GM12878 (cell line): ENCODE results near the gene MELTF. TPM values are rescaled to one million over a fixed set of nuclear protein-coding genes. Genes with fewer than 3 reads are reported as not detected.

Source experiments
- ATAC-seq: fragments of 200-7000 bp; cut with Tn5 transposase; 3 replicates; pipeline ENCODE4 v1.9.1; 2020; ENCODE audit warnings: mild to moderate bottlenecking, moderate library complexity
- BruUV-seq: library from RNA; stranded (reverse); fragments of 400-500 nt; replicated peaks from 2 replicates; lab custom pipeline; 2021; lab: Mats Ljungman, UMichigan
- CTCF ChIA-PET: fragments of 300-600 bp; sonication (Branson Sonifier 250); formaldehyde crosslinking; extraction: SDS; loops from one replicate; lab custom pipeline; 2021; ENCODE audit warnings: inconsistent platforms; lab: Yijun Ruan, JAX
- POLR2A ChIA-PET: fragments of 350-600 bp; formaldehyde crosslinking; extraction: SDS; loops from one replicate; lab custom pipeline; 2021; ENCODE audit warnings: inconsistent platforms; lab: Charles Lee
- RAD21 ChIA-PET: fragments of 300-600 bp; sonication (Branson Sonifier 250); formaldehyde crosslinking; loops from one replicate; lab custom pipeline; 2023; ENCODE audit warnings: antibody characterized with exemption; ENCODE audit not compliant: unreplicated experiment; lab: Charles Lee
- SMC1A ChIA-PET: fragments of 300-600 bp; sonication (Branson Sonifier 250); formaldehyde crosslinking; loops from one replicate; lab custom pipeline; 2023; ENCODE audit not compliant: unreplicated experiment, uncharacterized antibody; lab: Charles Lee
- DNase-seq: peaks from one replicate; pipeline ENCODE4 v3.0.0-alpha.2; 2011; ENCODE audit warnings: low read depth, low spot score
- FAIRE-seq: peaks from 3 replicates; lab custom pipeline; 2011; peaks lifted over from hg19 to GRCh38; lab: Jason Lieb, UNC
- H2AFZ ChIP-seq: 2 replicates; pipeline ENCODE4 v1.6.0; 2011; ENCODE audit warnings: low read depth, low read length, control low read depth; ENCODE audit not compliant: control insufficient read depth
- H3K27ac ChIP-seq: 2 replicates; pipeline ENCODE4 v1.5.1; 2011; ENCODE audit warnings: control low read depth; ENCODE audit not compliant: control insufficient read depth, insufficient read depth
- H3K27me3 ChIP-seq, 2 experiments: replicated peaks in 1 of 2; 2 replicates each; pipeline versions ENCODE4 v1.6.0 to v1.6.1; 2011; ENCODE audit warnings: low read length in 1 of 2; ENCODE audit not compliant: control insufficient read depth in 2 of 2, insufficient read depth in 2 of 2
- H3K36me3 ChIP-seq, 2 experiments: 2 replicates each; pipeline ENCODE4 v1.5.1; 2011; ENCODE audit warnings: low read length in 1 of 2; ENCODE audit not compliant: control insufficient read depth in 2 of 2, insufficient read depth in 2 of 2
- H3K4me1 ChIP-seq: 2 replicates; pipeline ENCODE4 v1.6.1; 2011; ENCODE audit warnings: mild to moderate bottlenecking, low read length, moderate library complexity, mixed read lengths; ENCODE audit not compliant: control insufficient read depth, insufficient read depth
- H3K4me2 ChIP-seq: 2 replicates; pipeline ENCODE4 v1.6.0; 2011; ENCODE audit warnings: control low read depth; ENCODE audit not compliant: control insufficient read depth, insufficient read depth
- H3K4me3 ChIP-seq: fragments of 200-600 bp; sonication (generic); 2 replicates; pipeline ENCODE4 v1.5.1; 2016
- H3K79me2 ChIP-seq: 2 replicates; pipeline ENCODE4 v1.6.0; 2011; ENCODE audit warnings: low read length; ENCODE audit not compliant: control insufficient read depth, insufficient read depth
- H3K9ac ChIP-seq: 2 replicates; pipeline ENCODE4 v1.8.0; 2011; ENCODE audit warnings: low read length, control low read depth, mixed read lengths; ENCODE audit not compliant: control insufficient read depth, insufficient read depth
- H3K9me3 ChIP-seq: replicated peaks from 3 replicates; pipeline ENCODE4 v1.5.1; 2011; ENCODE audit warnings: mild to moderate bottlenecking, low read length; ENCODE audit not compliant: control insufficient read depth, insufficient read depth
- H4K20me1 ChIP-seq: 2 replicates; pipeline ENCODE4 v1.6.0; 2011; ENCODE audit not compliant: control insufficient read depth, insufficient read depth
- CBX3 ChIP-seq: fragments of 200-600 bp; sonication (generic); IDR thresholded peaks from 2 replicates; pipeline ENCODE4 v1.6.1; 2016; ENCODE audit warnings: low read depth, borderline replicate concordance
- CBX5 ChIP-seq: sonication (generic); IDR thresholded peaks from 2 replicates; pipeline ENCODE4 v1.6.1; 2016; ENCODE audit warnings: low read depth, moderate library complexity, mild to moderate bottlenecking, inconsistent platforms
- CHD2 ChIP-seq: IDR thresholded peaks from 2 replicates; pipeline ENCODE4 v1.6.1; 2011; ENCODE audit warnings: low read depth, low read length, improper control_type of control experiment, borderline replicate concordance
- CTCF ChIP-seq, 3 experiments: IDR thresholded peaks in 2 of 3; conservative IDR thresholded peaks in 1 of 3; 2 replicates each; pipeline ENCODE4 v1.5.1; 2011; ENCODE audit warnings: low read depth in 3 of 3, low read length in 3 of 3, mild to moderate bottlenecking in 3 of 3, control low read depth in 2 of 3, moderate library complexity in 2 of 3, inconsistent platforms in 1 of 3, mixed read lengths in 1 of 3; ENCODE audit not compliant: control insufficient read depth in 2 of 3, insufficient read depth in 1 of 3; ENCODE audit errors: extremely low read depth in 1 of 3
- EED ChIP-seq: sonication (generic); IDR thresholded peaks from 2 replicates; pipeline ENCODE4 v1.6.1; 2016; ENCODE audit warnings: antibody characterized with exemption, low read depth
- NFXL1 ChIP-seq: fragments of 450-650 bp; IDR thresholded peaks from 2 replicates; pipeline ENCODE4 v1.6.1; 2017; ENCODE audit warnings: antibody characterized with exemption, mild to moderate bottlenecking, borderline replicate concordance
- RAD51 ChIP-seq: fragments of 450-650 bp; IDR thresholded peaks from 2 replicates; pipeline ENCODE4 v1.6.1; 2016; ENCODE audit warnings: moderate library complexity, mild to moderate bottlenecking, inconsistent platforms
- SIN3A ChIP-seq: IDR thresholded peaks from 2 replicates; pipeline ENCODE4 v1.6.1; 2012; ENCODE audit warnings: low read depth, low read length, improper control_type of control experiment
- SREBF1 ChIP-seq: IDR thresholded peaks from 2 replicates; pipeline ENCODE4 v1.6.1; 2012; ENCODE audit warnings: mild to moderate bottlenecking, low read length
- SREBF2 ChIP-seq: IDR thresholded peaks from 2 replicates; pipeline ENCODE4 v1.6.1; 2012; ENCODE audit warnings: mild to moderate bottlenecking, low read length
- ZBTB11 ChIP-seq: fragments of 450-650 bp; formaldehyde crosslinking; IDR thresholded peaks from 2 replicates; pipeline ENCODE4 v1.5.0; 2022; ENCODE audit warnings: mild to moderate bottlenecking, missing genetic modification characterization
- ZBTB40 ChIP-seq: fragments of 450-650 bp; IDR thresholded peaks from 2 replicates; pipeline ENCODE4 v1.6.1; 2016; ENCODE audit warnings: mild to moderate bottlenecking, moderate library complexity, borderline replicate concordance
- ZNF207 ChIP-seq: fragments of 450-650 bp; IDR thresholded peaks from 2 replicates; pipeline ENCODE4 v1.6.1; 2014; ENCODE audit warnings: antibody characterized with exemption, mild to moderate bottlenecking, borderline replicate concordance
- WGBS: methylation state at CpG from one replicate; pipeline ENCODE4 v1.1.6; 2016; ENCODE audit warnings: low lambda C conversion rate; ENCODE audit not compliant: insufficient replicate concordance, insufficient coverage; ENCODE audit errors: missing lambda C conversion rate; 5-methylcytosine and 5-hydroxymethylcytosine counted together
- in situ Hi-C: fragments of 300-500 bp; cut with MboI; formaldehyde crosslinking; loops from 9 replicates; pipeline ENCODE4 v1.14.3; 2018; ENCODE audit warnings: mixed read lengths
- intact Hi-C: fragments of 100-400 bp; cut with micrococcal nuclease; formaldehyde crosslinking; loops from one replicate; pipeline ENCODE4 v1.14.2; 2022; ENCODE audit not compliant: unreplicated experiment
- polyA plus RNA-seq, 11 experiments: library from polyadenylated mRNA; depleted of rRNA in 4 of 11; unstranded in 6 of 11; stranded (reverse) in 5 of 11; fragments of >200 nt; fragmentation: Nextera tagmentation in 4 of 11; fragmentation: Illumina TruSeq in 1 of 11; extraction: Ambion mirVana in 4 of 11; extraction: Trizol in 1 of 11; gene quantifications; 1 replicate in 1 of 11; 2 replicates in 10 of 11; pipeline versions ENCODE4 v1.2.1 to v1.2.3, GENCODE V29; 2011 to 2016; ENCODE audit warnings: inconsistent platforms in 2 of 11, missing spikeins in 2 of 11, low read depth in 1 of 11
- total RNA-seq, 4 experiments: library from RNA; depleted of rRNA in 3 of 4; stranded (reverse); fragments of >200 nt in 3 of 4; fragmentation: Illumina TruSeq in 1 of 4; extraction: Trizol in 1 of 4; gene quantifications; 2 replicates each; pipeline versions ENCODE4 v1.2.1 to v1.2.3, GENCODE V29; 2013 to 2021

Gene MELTF
- total and polyA plus RNA-seq, 10 of the 15 experiments (the other 5 are each of a cell fraction or from before 2014, with no cell fraction given) = 0.55 to 49.1 (median 11.1) TPM

GRCh38 chr3:197029511-197030167 lies at the start of gene MELTF (continued):
- no peak for TF ChIP-seq ZBTB11 (CRISPR knock-in tag)
- TF ChIP-seq ZNF207 = 0 out of 2 replicates have a peak, but pooled peaks have one; percentile 35
- no peak for TF ChIP-seq SREBF1
- TF ChIP-seq, all 136 proteins: peak for 26

- RAD21 ChIA-PET = interaction anchor here (0.6 kb wide), 1 partner anchor 54 kb away, joined by 3 read pairs; no protein-coding TSS in a partner anchor
- TF ChIP-seq ZBTB40 (no peak), CBX5 (no peak), CHD2 (no peak), CBX3 (no peak), NFXL1 (no peak), CTCF (IDR thresholded peaks at IDR 0.05 in 2 of 3, conservative IDR thresholded peaks at IDR 0.05 in 1 of 3; ENCODE audit: control insufficient read depth in 2 of 3, extremely low read depth in 1 of 3, insufficient read depth in 1 of 3, low read depth in 3 of 3, low read length in 3 of 3) (no peak), RAD51 (no peak), SIN3A (no peak), SREBF2 (no peak), EED (no peak)
These were observed 46.8 kb upstream of the MELTF start for GRCh38 chr3:197076415-197076814.

More at GRCh38 chr3:197076415-197076814, 46.8 kb upstream of the MELTF start:
- Histone ChIP-seq H4K20me1 (no peaks in the 10 kb centered on the region), H3K27ac (no peak overlapping the region), H3K79me2 (no peaks in the 10 kb centered on the region), H3K4me2 (no peak overlapping the region), H3K9ac (no peak overlapping the region), H3K36me3 (no peaks in the 10 kb centered on the region), H3K4me3 (no peak overlapping the region), H3K9me3 (no peaks in the 10 kb centered on the region), H2AFZ (no peak overlapping the region), H3K4me1 (no peaks in the 10 kb centered on the region), H3K27me3 (no peaks in the 10 kb centered on the region)
- WGBS = 98% methylated on average over 4 of the region's 4 CpGs
- no TSS peak for BruUV-seq
- in situ Hi-C loops = no loop called here
- DNase-seq (no peak), ATAC-seq (no peak), FAIRE-seq (no peak)
- intact Hi-C loops = no loop called here
- ChIA-PET POLR2A (no interaction called here), SMC1A (interaction anchor here (0.6 to 1.8 kb wide), 3 partner anchors 16 to 39 kb away, joined by 3 to 6 read pairs (median 3); no protein-coding TSS in a partner anchor), CTCF (interaction anchor here (1.4 kb wide), 1 partner anchor 48 kb away, joined by 3 read pairs; the partner anchor contains the start of gene MELTF)
